A172 (cell line): Measurements from ENCODE around the gene SLC25A42. TPM values are rescaled to one million over a fixed set of nuclear protein-coding genes. Genes with fewer than 3 reads are reported as not detected.
"Not testable (repeated sequence)": the region's sequence is repeated elsewhere in the genome, so short reads cannot be mapped to it uniquely, and the experiment has no call there.

Source experiments
- DNase-seq: peaks from one replicate; pipeline ENCODE4 v3.0.0-alpha.2; 2015; ENCODE audit warnings: low spot score
- total RNA-seq: library from RNA; depleted of rRNA; stranded (reverse); fragments of >200 nt; shearing (Covaris generic); gene quantifications from 2 replicates; pipeline ENCODE4 v1.2.3, GENCODE V29; 2014; rRNA removed

SLC25A42 gene
- 4.0 and 5.0 TPM in 2 replicates for total RNA-seq

- DNase-seq, result peak; percentile 99
Observed at GRCh38 chr19:19063183-19064097, at the start of gene SLC25A42. TSS of gene SLC25A42 (plus strand) at chr19:19063994. CDS start at chr19:19096125, 32,131 bp downstream.

- DNase-seq, result no peak
Observed at GRCh38 chr19:19021115-19021514, 42.7 kb upstream of the SLC25A42 start.

GRCh38 chr19:19022380-19022961 is 41.3 kb upstream of the SLC25A42 start:
- DNase-seq, result no peak

GRCh38 chr19:19023376-19023775 is 40.4 kb upstream of the SLC25A42 start:
- not testable (repeated sequence) for DNase-seq

GRCh38 chr19:19025861-19026260 is 37.9 kb upstream of the SLC25A42 start:
- no peak for DNase-seq

GRCh38 chr19:19026299-19026971 is 37.4 kb upstream of the SLC25A42 start:
- no peak for DNase-seq

GRCh38 chr19:19027228-19027627 is 36.6 kb upstream of the SLC25A42 start:
- DNase-seq, result no peak

GRCh38 chr19:19028526-19028925 is 35.3 kb upstream of the SLC25A42 start:
- DNase-seq, result no peak

- DNase-seq, result no peak
Observed at GRCh38 chr19:19031891-19032290, 31.9 kb upstream of the SLC25A42 start.

GRCh38 chr19:19032420-19033175 is 31.2 kb upstream of the SLC25A42 start:
- peak; percentile 95 for DNase-seq

GRCh38 chr19:19033176-19033425 is 30.7 kb upstream of the SLC25A42 start:
- DNase-seq, result no peak

GRCh38 chr19:19033426-19034203 is 30.2 kb upstream of the SLC25A42 start, which contains the start of the genes ARMC6 and SUGP2:
TSS of gene ARMC6 (plus strand) at chr19:19033603. CDS start at chr19:19034210, 607 bp downstream.
TSS of gene SUGP2 (minus strand) at chr19:19033517. CDS start at chr19:19031071, 2,446 bp downstream.
- peak; percentile 74 for DNase-seq

- DNase-seq, result peak; percentile 90
Observed at GRCh38 chr19:19034204-19034624, 29.6 kb upstream of the SLC25A42 start.

- no peak for DNase-seq
Observed at GRCh38 chr19:19039901-19040300, 23.9 kb upstream of the SLC25A42 start.

- DNase-seq, result no peak
Observed at GRCh38 chr19:19040417-19040816, 23.4 kb upstream of the SLC25A42 start.

- no peak for DNase-seq
Observed at GRCh38 chr19:19042732-19043280, 21.0 kb upstream of the SLC25A42 start.

GRCh38 chr19:19043481-19043880 is 20.3 kb upstream of the SLC25A42 start:
- no peak for DNase-seq

GRCh38 chr19:19043881-19044280 is 19.9 kb upstream of the SLC25A42 start:
- DNase-seq, result no peak

GRCh38 chr19:19049406-19049805 is 14.4 kb upstream of the SLC25A42 start:
- DNase-seq, result no peak

GRCh38 chr19:19050104-19050503 is 13.7 kb upstream of the SLC25A42 start:
- no peak for DNase-seq

- no peak for DNase-seq
Observed at GRCh38 chr19:19050731-19051130, 13.1 kb upstream of the SLC25A42 start.
